K562 (cell line): ENCODE results near the gene MTARC2.

Source experiments
- CBX2 ChIP-seq: fragments of 200-600 bp; sonication (generic); IDR thresholded peaks from one replicate; pipeline ENCODE4 v1.6.1; 2012; ENCODE audit warnings: mild to moderate bottlenecking, low read length, inconsistent platforms; ENCODE audit not compliant: insufficient read depth, poor library complexity, severe bottlenecking
- CTCF ChIP-seq, 3 experiments: IDR thresholded peaks in 2 of 3; conservative IDR thresholded peaks in 1 of 3; 2 replicates each; pipeline ENCODE4 v1.5.1; 2011 to 2012; ENCODE audit warnings: low read length in 3 of 3, mild to moderate bottlenecking in 3 of 3, control low read depth in 2 of 3, improper control_type of control experiment in 1 of 3, inconsistent platforms in 1 of 3, low read depth in 1 of 3, mixed read lengths in 1 of 3, moderate library complexity in 1 of 3; ENCODE audit not compliant: insufficient read depth in 2 of 3
- KLF10 ChIP-seq: fragments of 250-450 bp; sonication (Bioruptor Pico); IDR thresholded peaks from 2 replicates; pipeline ENCODE4 v1.6.1; 2021; ENCODE audit warnings: matching md5 sums
- ZNF707 ChIP-seq: fragments of 250-450 bp; sonication (Bioruptor Pico); conservative IDR thresholded peaks from 2 replicates; pipeline ENCODE4 v1.8.0; 2022; ENCODE audit warnings: inconsistent platforms, mild to moderate bottlenecking, moderate library complexity
- TF ChIP-seq, protein P1 (sequence below): fragments of 450-650 bp; formaldehyde crosslinking; IDR thresholded peaks from 2 replicates; pipeline ENCODE4 v1.4.0; 2020; ENCODE audit warnings: mild to moderate bottlenecking, moderate library complexity
- TF ChIP-seq, protein P2 (sequence below): sonication (generic); formaldehyde crosslinking; IDR thresholded peaks from 2 replicates; pipeline ENCODE4 v1.9.0; 2022; ENCODE audit warnings: mild to moderate bottlenecking, missing genetic modification reagents

GRCh38 chr1:220827445-220828178 is 79.5 kb downstream of the MTARC2 start:
- no peak for TF ChIP-seq ZNF707 (CRISPR knock-in tag)
- TF ChIP-seq, protein P1, sequence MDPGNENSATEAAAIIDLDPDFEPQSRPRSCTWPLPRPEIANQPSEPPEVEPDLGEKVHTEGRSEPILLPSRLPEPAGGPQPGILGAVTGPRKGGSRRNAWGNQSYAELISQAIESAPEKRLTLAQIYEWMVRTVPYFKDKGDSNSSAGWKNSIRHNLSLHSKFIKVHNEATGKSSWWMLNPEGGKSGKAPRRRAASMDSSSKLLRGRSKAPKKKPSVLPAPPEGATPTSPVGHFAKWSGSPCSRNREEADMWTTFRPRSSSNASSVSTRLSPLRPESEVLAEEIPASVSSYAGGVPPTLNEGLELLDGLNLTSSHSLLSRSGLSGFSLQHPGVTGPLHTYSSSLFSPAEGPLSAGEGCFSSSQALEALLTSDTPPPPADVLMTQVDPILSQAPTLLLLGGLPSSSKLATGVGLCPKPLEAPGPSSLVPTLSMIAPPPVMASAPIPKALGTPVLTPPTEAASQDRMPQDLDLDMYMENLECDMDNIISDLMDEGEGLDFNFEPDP (CRISPR knock-in tag), result no peak
- TF ChIP-seq KLF10 (CRISPR knock-in tag), result no peak
- no peak for TF ChIP-seq CBX2
- TF ChIP-seq, protein P2, sequence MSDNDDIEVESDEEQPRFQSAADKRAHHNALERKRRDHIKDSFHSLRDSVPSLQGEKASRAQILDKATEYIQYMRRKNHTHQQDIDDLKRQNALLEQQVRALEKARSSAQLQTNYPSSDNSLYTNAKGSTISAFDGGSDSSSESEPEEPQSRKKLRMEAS (CRISPR knock-in tag), result no peak
- no peak for TF ChIP-seq CTCF (IDR thresholded peaks at IDR 0.05 in 2 of 3, conservative IDR thresholded peaks at IDR 0.05 in 1 of 3; ENCODE audit: insufficient read depth in 2 of 3, low read depth in 1 of 3, low read length in 3 of 3)
